Tibial artery (tissue), 4 donors: ENCODE data around the gene HNF1B.

Experiments
- DNase-seq, 2 donors: peaks; one replicate each; pipeline ENCODE4 v3.0.0-alpha.2; 2019
- H3K27ac ChIP-seq, 2 donors: fragments of 200-600 bp; sonication (generic) in 1 of 2; 1 replicate in 1 of 2; 2 replicates in 1 of 2; pipeline ENCODE4 v1.5.1; 2018 to 2019; ENCODE audit warnings: mild to moderate bottlenecking in 1 of 2
- H3K27me3 ChIP-seq, 2 donors: fragments of 200-600 bp; sonication (generic) in 1 of 2; one replicate each; pipeline versions ENCODE4 v1.5.1 to v1.6.0; 2016 to 2019
- H3K36me3 ChIP-seq, 3 donors: fragments of 200-600 bp; sonication (generic) in 2 of 3; one replicate each; pipeline ENCODE4 v1.5.1; 2016 to 2019; ENCODE audit warnings: mild to moderate bottlenecking in 2 of 3
- H3K4me1 ChIP-seq, 4 donors: fragments of 200-600 bp; sonication (generic) in 2 of 4; 1 replicate in 3 of 4; 2 replicates in 1 of 4; pipeline ENCODE4 v1.5.1; 2016 to 2019
- H3K4me3 ChIP-seq, 2 donors: fragments of 200-600 bp; sonication (generic) in 1 of 2; 1 replicate in 1 of 2; 2 replicates in 1 of 2; pipeline ENCODE4 v1.5.1; 2018 to 2019; ENCODE audit warnings: mild to moderate bottlenecking in 2 of 2
- H3K9me3 ChIP-seq, 3 donors: fragments of 200-600 bp; sonication (generic) in 1 of 3; one replicate each; pipeline ENCODE4 v1.5.1; 2016 to 2019
- CTCF ChIP-seq, 2 experiments: fragments of 200-600 bp in 1 of 2; fragments of 450-650 bp in 1 of 2; IDR thresholded peaks; one replicate each; pipeline ENCODE4 v1.5.1; 2017 to 2019; ENCODE audit warnings: antibody characterized with exemption in 2 of 2, mild to moderate bottlenecking in 1 of 2, moderate library complexity in 1 of 2
- intact Hi-C: fragments of 100-400 bp; cut with DNase I; formaldehyde crosslinking; loops from one replicate; pipeline ENCODE4 v1.15.0; 2023; ENCODE audit warnings: low total_unique reads

The HNF1B gene

GRCh38 chr17:37735165-37735564, 9.7 kb downstream of the HNF1B start:
- Histone ChIP-seq H3K4me1 (no peaks in the 10 kb centered on the region), H3K27me3 (peaks cover 0 to 51% of the 10 kb centered on the region in 2 donors), H3K9me3 (no peaks in the 10 kb centered on the region), H3K4me3 (no peak overlapping the region), H3K27ac (no peak overlapping the region), H3K36me3 (no peaks in the 10 kb centered on the region)
- DNase-seq, result no peak
- TF ChIP-seq CTCF (IDR thresholded peaks at IDR 0.05), result no peak
- intact Hi-C loops, result no loop called here

GRCh38 chr17:37732316-37732715, 12.5 kb downstream of the HNF1B start:
- intact Hi-C loops, result no loop called here
- no peak for TF ChIP-seq CTCF (IDR thresholded peaks at IDR 0.05)

GRCh38 chr17:37731056-37731455, 13.8 kb downstream of the HNF1B start:
- intact Hi-C loops, result no loop called here
- Histone ChIP-seq H3K36me3 (no peaks in the 10 kb centered on the region), H3K4me1 (no peaks in the 10 kb centered on the region), H3K27ac (no peak overlapping the region), H3K4me3 (no peak overlapping the region), H3K9me3 (no peaks in the 10 kb centered on the region), H3K27me3 (peaks cover 0 to 18% of the 10 kb centered on the region in 2 donors)
- no peak for DNase-seq
- TF ChIP-seq CTCF (IDR thresholded peaks at IDR 0.05), result no peak

More at GRCh38 chr17:37732316-37732715, 12.5 kb downstream of the HNF1B start:
- Histone ChIP-seq H3K4me1 (no peaks in the 10 kb centered on the region), H3K36me3 (no peaks in the 10 kb centered on the region), H3K9me3 (no peaks in the 10 kb centered on the region), H3K4me3 (no peak overlapping the region), H3K27me3 (peaks cover 0 to 25% of the 10 kb centered on the region in 2 donors), H3K27ac (no peak overlapping the region)
- no peak for DNase-seq

GRCh38 chr17:37729905-37730304, 15.0 kb downstream of the HNF1B start:
- H3K27ac ChIP-seq, result no peak overlapping the region
- TF ChIP-seq CTCF (IDR thresholded peaks at IDR 0.05), result no peak
- H3K9me3 ChIP-seq, result no peaks in the 10 kb centered on the region
- H3K36me3 ChIP-seq, result no peaks in the 10 kb centered on the region
- intact Hi-C loops, result no loop called here
- no peak overlapping the region for H3K4me3 ChIP-seq
- peaks cover 0 to 12% of the 10 kb centered on the region in 2 donors for H3K27me3 ChIP-seq
- DNase-seq, result no peak
- H3K4me1 ChIP-seq, result no peaks in the 10 kb centered on the region

- H3K4me1 ChIP-seq, result no peaks in the 10 kb centered on the region
- H3K36me3 ChIP-seq, result no peaks in the 10 kb centered on the region
- no peak for DNase-seq
- intact Hi-C loops, result no loop called here
- TF ChIP-seq CTCF (IDR thresholded peaks at IDR 0.05), result no peak
- H3K9me3 ChIP-seq, result no peaks in the 10 kb centered on the region
- peaks cover 0 to 18% of the 10 kb centered on the region in 2 donors for H3K27me3 ChIP-seq
- no peak overlapping the region for H3K4me3 ChIP-seq
- H3K27ac ChIP-seq, result no peak overlapping the region
Measured at GRCh38 chr17:37726891-37727675, 17.8 kb downstream of the HNF1B start.
